ENCODE results near the gene TMEM144.
"Not testable (repeated sequence)": the region's sequence is repeated elsewhere in the genome, so short reads cannot be mapped to it uniquely, and the experiment has no call there.

- not testable (repeated sequence) for TF ChIP-seq POLR2A (IDR thresholded peaks at IDR 0.05; ENCODE audit: low read length); GATA1 (IDR thresholded peaks at IDR 0.05; ENCODE audit: low read depth, low read length)
These were observed 68.8 kb downstream of the TMEM144 start for GRCh38 chr4:158279052-158279451.
